Hepatocyte (in vitro differentiated cells): ENCODE measurements around the gene TSGA10IP. TPM values are rescaled to one million over a fixed set of nuclear protein-coding genes. Genes with fewer than 3 reads are reported as not detected.

Source experiments
- DNase-seq: peaks from one replicate; pipeline ENCODE4 v3.0.0-alpha.2; 2016; ENCODE audit warnings: low spot score
- H2AFZ ChIP-seq: fragments of 200-600 bp; sonication (generic); 2 replicates; pipeline ENCODE4 v1.6.0; 2016; ENCODE audit warnings: antibody characterized with exemption, mild to moderate bottlenecking
- H3K27ac ChIP-seq: fragments of 200-600 bp; sonication (generic); 2 replicates; pipeline ENCODE4 v1.5.1; 2016; ENCODE audit warnings: mild to moderate bottlenecking
- H3K27me3 ChIP-seq: fragments of 200-600 bp; sonication (generic); 2 replicates; pipeline ENCODE4 v1.6.1; 2016
- H3K36me3 ChIP-seq: fragments of 200-600 bp; sonication (generic); replicated peaks from 2 replicates; pipeline ENCODE4 v1.5.1; 2016; ENCODE audit warnings: low read depth; ENCODE audit not compliant: insufficient read depth
- H3K4me1 ChIP-seq: fragments of 200-600 bp; sonication (generic); 2 replicates; pipeline ENCODE4 v1.5.1; 2016; ENCODE audit warnings: mild to moderate bottlenecking, moderate library complexity; ENCODE audit not compliant: insufficient read depth
- H3K4me2 ChIP-seq: fragments of 200-600 bp; sonication (generic); 2 replicates; pipeline ENCODE4 v1.6.0; 2016
- H3K4me3 ChIP-seq: fragments of 200-600 bp; sonication (generic); 2 replicates; pipeline ENCODE4 v1.5.1; 2016; ENCODE audit warnings: mild to moderate bottlenecking
- H3K79me2 ChIP-seq: fragments of 200-600 bp; sonication (generic); 2 replicates; pipeline ENCODE4 v1.6.0; 2017; ENCODE audit warnings: mild to moderate bottlenecking
- H3K9me2 ChIP-seq: fragments of 200-600 bp; sonication (generic); replicated peaks from 2 replicates; pipeline ENCODE4 v1.6.0; 2017; ENCODE audit warnings: mild to moderate bottlenecking; ENCODE audit not compliant: insufficient read depth
- H3K9me3 ChIP-seq: fragments of 200-600 bp; sonication (generic); 2 replicates; pipeline ENCODE4 v1.5.1; 2016; ENCODE audit warnings: low read depth, mild to moderate bottlenecking
- H4K20me1 ChIP-seq: fragments of 200-600 bp; sonication (generic); 2 replicates; pipeline ENCODE4 v1.6.0; 2016; ENCODE audit warnings: mild to moderate bottlenecking; ENCODE audit not compliant: insufficient read depth, poor library complexity, severe bottlenecking
- EZH2 ChIP-seq: fragments of 200-600 bp; sonication (generic); IDR thresholded peaks from 2 replicates; pipeline ENCODE4 v1.6.1; 2016; ENCODE audit warnings: antibody characterized with exemption, mild to moderate bottlenecking, borderline replicate concordance
- EZH2phosphoT487 ChIP-seq: fragments of 200-600 bp; sonication (generic); IDR thresholded peaks from one replicate; pipeline ENCODE4 v1.6.1; 2018; ENCODE audit warnings: antibody characterized with exemption, mild to moderate bottlenecking, low read depth, moderate library complexity; ENCODE audit not compliant: unreplicated experiment, severe bottlenecking
- WGBS: methylation state at CpG from one replicate; pipeline ENCODE4 v1.1.6; 2016; ENCODE audit warnings: low lambda C conversion rate; ENCODE audit errors: missing lambda C conversion rate; 5-methylcytosine and 5-hydroxymethylcytosine counted together
- polyA plus RNA-seq: library from polyadenylated mRNA; unstranded; fragments of >200 nt; fragmentation: Nextera tagmentation; extraction: Ambion mirVana; gene quantifications from 2 replicates; pipeline ENCODE4 v1.2.1, GENCODE V29; 2016
- total RNA-seq: library from RNA; depleted of rRNA; stranded (reverse); fragments of >200 nt; gene quantifications from 2 replicates; pipeline ENCODE4 v1.2.3, GENCODE V29; 2014
- TF ChIP-seq, protein P1 (sequence below): fragments of 200-600 bp; sonication (generic); IDR thresholded peaks from 2 replicates; pipeline ENCODE4 v1.5.1; 2016; ENCODE audit warnings: antibody characterized with exemption, mild to moderate bottlenecking; ENCODE audit not compliant: poor library complexity

Gene TSGA10IP
- total and polyA plus RNA-seq, 2 experiments from 2014 or later: not detected

DNA sequence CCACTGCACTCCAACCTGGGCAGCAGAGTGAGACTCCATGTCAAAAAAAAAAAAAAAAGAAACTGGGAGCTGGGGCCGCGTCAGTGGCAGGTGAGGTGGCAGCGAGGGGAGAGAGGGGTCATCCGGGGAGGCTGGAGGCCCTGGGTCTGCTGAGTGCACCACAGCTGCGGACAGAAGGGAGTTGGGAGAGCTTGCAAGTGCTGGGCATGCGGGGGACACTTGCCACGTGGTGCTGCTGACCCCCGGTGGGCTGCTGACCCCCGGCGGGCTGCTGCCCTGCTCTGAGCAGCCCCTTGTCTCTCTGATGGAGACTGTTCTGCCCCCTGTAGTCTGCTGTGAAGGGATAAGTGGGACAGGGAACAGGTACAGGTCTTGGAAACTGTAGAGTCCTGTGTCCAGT lies 23.4 kb upstream of the TSGA10IP start:
- Histone ChIP-seq H3K27ac (no peak overlapping the region), H3K9me2 (no peaks in the 10 kb centered on the region), H3K79me2 (peaks cover 29% of the 10 kb centered on the region), H3K27me3 (no peaks in the 10 kb centered on the region), H4K20me1 (no peaks in the 10 kb centered on the region), H3K4me3 (no peak overlapping the region), H3K4me1 (peaks cover 20% of the 10 kb centered on the region), H3K4me2 (no peak overlapping the region), H2AFZ (no peak overlapping the region), H3K36me3 (no peaks in the 10 kb centered on the region), H3K9me3 (no peaks in the 10 kb centered on the region)
- DNase-seq: no peak
- TF ChIP-seq EZH2phosphoT487: no peak
- TF ChIP-seq, protein P1, sequence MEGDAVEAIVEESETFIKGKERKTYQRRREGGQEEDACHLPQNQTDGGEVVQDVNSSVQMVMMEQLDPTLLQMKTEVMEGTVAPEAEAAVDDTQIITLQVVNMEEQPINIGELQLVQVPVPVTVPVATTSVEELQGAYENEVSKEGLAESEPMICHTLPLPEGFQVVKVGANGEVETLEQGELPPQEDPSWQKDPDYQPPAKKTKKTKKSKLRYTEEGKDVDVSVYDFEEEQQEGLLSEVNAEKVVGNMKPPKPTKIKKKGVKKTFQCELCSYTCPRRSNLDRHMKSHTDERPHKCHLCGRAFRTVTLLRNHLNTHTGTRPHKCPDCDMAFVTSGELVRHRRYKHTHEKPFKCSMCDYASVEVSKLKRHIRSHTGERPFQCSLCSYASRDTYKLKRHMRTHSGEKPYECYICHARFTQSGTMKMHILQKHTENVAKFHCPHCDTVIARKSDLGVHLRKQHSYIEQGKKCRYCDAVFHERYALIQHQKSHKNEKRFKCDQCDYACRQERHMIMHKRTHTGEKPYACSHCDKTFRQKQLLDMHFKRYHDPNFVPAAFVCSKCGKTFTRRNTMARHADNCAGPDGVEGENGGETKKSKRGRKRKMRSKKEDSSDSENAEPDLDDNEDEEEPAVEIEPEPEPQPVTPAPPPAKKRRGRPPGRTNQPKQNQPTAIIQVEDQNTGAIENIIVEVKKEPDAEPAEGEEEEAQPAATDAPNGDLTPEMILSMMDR: no peak
- WGBS: 97% methylated on average over 10 of the region's 10 CpGs

DNA sequence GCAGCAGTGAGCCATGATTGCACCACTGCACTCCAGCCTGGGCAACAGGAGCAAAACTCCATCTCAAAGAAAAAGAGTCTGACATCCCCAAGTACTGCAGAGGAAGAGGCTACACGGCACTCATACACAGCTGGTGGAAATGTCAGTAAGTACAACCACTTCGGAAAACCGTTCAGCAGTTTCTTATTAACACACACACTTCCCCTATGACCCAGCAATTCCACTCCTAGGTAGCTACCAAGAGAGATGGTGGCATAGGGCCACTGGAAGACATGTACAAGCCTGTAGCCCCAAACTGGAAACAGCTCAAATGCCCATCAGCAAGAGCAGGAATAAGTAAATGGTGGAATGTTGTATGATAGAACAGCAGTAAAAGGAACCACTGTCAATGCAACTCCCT lies 22.7 kb upstream of the TSGA10IP start:
- DNase-seq: no peak
- TF ChIP-seq EZH2: no peak
- TF ChIP-seq EZH2phosphoT487: no peak
- H3K79me2 ChIP-seq: peaks cover 22% of the 10 kb centered on the region
- H3K4me1 ChIP-seq: peaks cover 17% of the 10 kb centered on the region
- H3K27ac ChIP-seq: no peak overlapping the region
- H2AFZ ChIP-seq: no peak overlapping the region
- 96% methylated on average over 3 of the region's 3 CpGs for WGBS
- no peak overlapping the region for H3K4me2 ChIP-seq
- H3K9me2 ChIP-seq: no peaks in the 10 kb centered on the region
- no peaks in the 10 kb centered on the region for H4K20me1 ChIP-seq
- H3K27me3 ChIP-seq: no peaks in the 10 kb centered on the region
- H3K36me3 ChIP-seq: no peaks in the 10 kb centered on the region
- H3K4me3 ChIP-seq: no peak overlapping the region
- no peaks in the 10 kb centered on the region for H3K9me3 ChIP-seq

DNA sequence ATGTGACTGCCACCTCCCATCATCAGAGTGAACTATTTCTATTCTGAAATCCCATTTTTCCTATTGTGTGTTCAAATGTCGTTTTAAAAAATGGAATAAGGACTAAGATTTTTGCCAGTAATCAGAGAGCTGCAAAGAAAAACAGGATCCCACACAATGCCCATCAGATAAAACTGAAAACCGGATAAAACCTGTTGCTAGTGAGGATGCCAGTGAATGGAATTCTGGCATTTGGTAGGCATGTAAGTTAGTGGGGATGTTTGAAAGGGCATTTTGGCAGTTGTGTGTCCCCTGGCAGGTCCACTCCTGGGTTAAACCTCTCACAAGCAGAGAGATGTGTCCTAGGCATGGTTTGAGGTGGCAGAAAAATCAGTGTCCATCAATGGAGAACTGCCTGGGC lies 19.9 kb upstream of the TSGA10IP start:
- H3K36me3 ChIP-seq: no peaks in the 10 kb centered on the region
- no peaks in the 10 kb centered on the region for H3K27me3 ChIP-seq
- no peak overlapping the region for H3K4me2 ChIP-seq
- H3K9me2 ChIP-seq: no peaks in the 10 kb centered on the region
- peaks cover 4% of the 10 kb centered on the region for H3K79me2 ChIP-seq
- TF ChIP-seq, protein P1: no peak
- TF ChIP-seq EZH2 (no peak), EZH2phosphoT487 (no peak)
- no peak for DNase-seq
- peaks cover 6% of the 10 kb centered on the region for H3K4me1 ChIP-seq
- no peaks in the 10 kb centered on the region for H4K20me1 ChIP-seq
- no peak overlapping the region for H3K27ac ChIP-seq
- WGBS: 95% methylated on average over 2 of the region's 2 CpGs
- H2AFZ ChIP-seq: no peak overlapping the region
- no peak overlapping the region for H3K4me3 ChIP-seq
- H3K9me3 ChIP-seq: no peaks in the 10 kb centered on the region

- no peaks in the 10 kb centered on the region for H3K4me1 ChIP-seq
- H3K4me2 ChIP-seq: no peak overlapping the region
- TF ChIP-seq, protein P1: no peak
- TF ChIP-seq EZH2: no peak
- TF ChIP-seq EZH2phosphoT487: no peak
- H4K20me1 ChIP-seq: no peaks in the 10 kb centered on the region
- no peak for DNase-seq
- no peak overlapping the region for H2AFZ ChIP-seq
- no peaks in the 10 kb centered on the region for H3K9me2 ChIP-seq
- H3K27me3 ChIP-seq: no peaks in the 10 kb centered on the region
- H3K36me3 ChIP-seq: no peaks in the 10 kb centered on the region
- H3K79me2 ChIP-seq: no peaks in the 10 kb centered on the region
- H3K4me3 ChIP-seq: no peak overlapping the region
- no peak overlapping the region for H3K27ac ChIP-seq
- 70% methylated on average over 9 of the region's 9 CpGs for WGBS
- H3K9me3 ChIP-seq: no peaks in the 10 kb centered on the region
Measured at GRCh38 chr11:65927904-65928397, 17.3 kb upstream of the TSGA10IP start.
